ENCODE measurements around the gene HAGH.
"Not testable (repeated sequence)": the region's sequence is repeated elsewhere in the genome, so short reads cannot be mapped to it uniquely, and the experiment has no call there.

HAGH gene

DNA sequence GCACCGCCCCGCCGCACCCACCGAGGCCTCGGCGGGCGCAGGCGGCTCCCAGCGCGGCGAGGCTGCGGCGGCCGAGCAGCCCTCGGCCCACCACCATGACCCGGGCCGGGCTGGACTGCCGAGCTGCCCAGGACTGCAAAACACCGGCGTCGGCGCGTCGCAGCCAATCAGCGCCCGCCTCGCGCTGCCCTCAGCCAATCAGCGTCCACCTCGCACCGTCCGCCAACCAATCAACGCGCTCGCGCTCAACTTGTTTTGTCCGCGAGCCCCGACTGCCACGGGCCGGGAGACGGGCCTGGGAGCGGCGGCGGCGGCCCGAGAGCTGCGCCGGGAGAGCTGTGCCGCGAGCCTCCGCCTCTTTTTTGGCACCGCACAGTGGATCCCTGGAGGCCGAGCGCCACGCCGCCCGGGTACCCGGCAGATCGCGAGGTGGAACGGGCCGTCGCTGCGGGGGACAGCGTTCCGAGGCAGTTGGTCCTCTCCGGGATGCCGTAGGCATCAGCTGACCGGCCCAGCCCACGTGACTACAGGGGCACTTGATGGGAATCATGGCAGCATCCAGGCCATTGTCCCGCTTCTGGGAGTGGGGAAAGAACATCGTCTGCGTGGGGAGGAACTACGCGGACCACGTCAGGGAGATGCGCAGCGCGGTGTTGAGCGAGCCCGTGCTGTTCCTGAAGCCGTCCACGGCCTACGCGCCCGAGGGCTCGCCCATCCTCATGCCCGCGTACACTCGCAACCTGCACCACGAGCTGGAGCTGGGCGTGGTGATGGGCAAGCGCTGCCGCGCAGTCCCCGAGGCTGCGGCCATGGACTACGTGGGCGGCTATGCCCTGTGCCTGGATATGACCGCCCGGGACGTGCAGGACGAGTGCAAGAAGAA lies at the start of gene HAGH, which contains the start of gene FAHD1:
Gene HAGH, minus strand, starts transcription at position 135 of the 883 bp plus-strand sequence. Its CDS starts 38 bp downstream, at position 97.
Gene FAHD1, plus strand, starts transcription at position 516 of the 883 bp plus-strand sequence. Its CDS starts 33 bp downstream, at position 549.
- peak; percentile 91 for DNase-seq

DNA sequence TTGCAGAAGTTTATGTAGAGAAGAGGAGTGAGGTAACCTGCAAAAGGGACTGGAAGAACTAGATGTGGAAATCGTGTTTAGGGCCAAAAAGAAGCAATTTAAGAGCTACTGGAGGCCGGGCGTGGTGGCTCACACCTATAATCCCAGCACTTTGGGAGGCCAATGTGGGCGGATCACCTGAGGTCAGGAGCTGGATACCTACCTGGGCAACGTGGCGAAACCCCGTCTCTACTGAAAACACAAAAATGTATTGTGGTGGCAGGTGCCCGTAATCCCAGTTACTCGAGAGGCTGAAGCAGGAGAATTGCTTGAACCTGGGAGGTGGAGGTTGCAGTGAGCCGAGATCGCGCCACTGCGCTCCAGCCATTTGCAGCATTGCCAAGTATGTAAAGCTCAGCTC lies 49.4 kb upstream of the HAGH start:
- DNase-seq = not testable (repeated sequence)

DNA sequence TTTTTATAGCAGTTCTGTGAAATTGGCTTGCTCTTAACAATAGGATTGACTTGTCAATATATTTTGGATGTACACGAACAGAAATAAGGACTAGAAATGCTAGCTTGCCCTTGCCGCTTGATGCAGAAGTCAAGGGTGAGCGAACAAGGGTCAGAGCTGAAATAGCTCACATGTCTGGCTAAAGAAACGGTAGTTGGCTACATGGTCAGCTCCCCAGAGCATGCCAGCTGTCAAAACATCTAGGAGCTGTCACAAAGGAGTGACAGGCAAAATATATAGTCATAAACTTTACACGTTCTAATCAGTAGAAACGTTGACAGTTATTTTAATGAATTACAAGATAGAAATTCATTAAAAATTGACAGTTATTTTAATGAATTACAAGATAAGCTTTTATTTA lies 48.2 kb upstream of the HAGH start:
- DNase-seq = no peak

DNA sequence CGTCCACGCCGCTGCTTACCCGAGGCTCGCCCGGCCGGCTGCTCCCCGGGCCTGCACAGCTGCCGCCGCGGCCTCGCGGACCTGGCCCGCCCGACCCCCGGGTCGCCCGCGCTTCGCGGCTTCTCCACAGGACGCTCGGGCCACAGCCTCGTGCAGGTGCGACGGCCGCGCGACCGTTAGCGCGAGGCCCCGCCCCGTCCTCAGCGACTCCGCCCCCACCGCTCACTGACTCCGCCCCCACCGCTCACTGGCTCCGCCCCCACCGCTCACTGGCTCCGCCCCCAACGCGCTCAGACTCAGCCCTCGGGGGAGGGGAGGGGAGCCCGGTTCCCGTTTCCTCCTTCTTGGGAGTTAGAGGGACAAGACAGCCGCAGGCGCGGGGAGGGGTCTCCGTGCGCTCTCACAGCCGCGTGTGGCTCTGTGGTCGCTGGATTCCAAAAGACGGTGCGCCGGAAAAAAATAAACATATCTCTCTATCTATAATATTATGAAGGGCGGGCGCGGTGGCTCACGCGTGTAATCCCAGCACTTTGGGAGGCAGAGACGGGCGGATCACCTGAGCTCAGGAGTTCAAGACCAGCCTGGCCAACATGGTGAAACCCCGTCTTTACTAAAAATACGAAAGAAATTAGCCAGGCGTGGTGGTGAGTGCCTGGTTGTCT lies 45.5 kb upstream of the HAGH start, which contains the start of gene MEIOB:
Gene MEIOB, minus strand, starts transcription at position 191 of the 662 bp plus-strand sequence. CDS start 3,989 bp downstream, outside the sequence.
- peak; percentile 23 for DNase-seq

DNA sequence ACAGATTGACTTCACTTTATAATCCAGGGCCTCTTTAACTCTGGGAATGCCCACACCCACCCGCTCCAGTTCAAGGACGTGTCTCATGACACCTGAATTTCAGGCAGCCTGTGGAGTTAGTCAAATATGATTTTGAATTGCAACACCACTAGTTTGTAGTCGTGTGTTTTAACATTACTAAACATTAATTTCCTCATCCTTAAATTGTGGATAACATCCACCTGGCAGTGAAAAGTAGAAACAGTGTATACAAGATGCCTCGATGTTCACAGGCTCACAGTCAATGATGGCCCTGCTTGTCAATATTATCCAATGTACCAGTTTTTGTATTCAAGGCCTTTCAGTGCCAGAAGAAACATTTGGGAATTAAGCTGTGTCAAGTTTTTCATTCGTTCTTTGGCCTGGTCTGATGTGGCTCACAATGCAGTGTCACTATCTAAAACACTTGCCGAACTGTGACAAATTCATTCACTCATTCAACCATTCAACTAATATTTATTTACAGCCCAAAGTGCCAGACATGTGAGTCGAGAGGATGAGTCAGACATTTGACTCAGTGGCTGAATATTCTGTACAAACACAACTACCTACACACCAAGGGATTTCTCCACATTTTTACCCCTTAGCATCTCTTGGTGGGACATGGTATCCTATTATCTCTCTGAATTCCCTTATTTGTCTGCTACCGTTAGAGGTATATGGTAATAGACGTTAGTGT lies 43.9 kb upstream of the HAGH start:
- no peak for DNase-seq

DNA sequence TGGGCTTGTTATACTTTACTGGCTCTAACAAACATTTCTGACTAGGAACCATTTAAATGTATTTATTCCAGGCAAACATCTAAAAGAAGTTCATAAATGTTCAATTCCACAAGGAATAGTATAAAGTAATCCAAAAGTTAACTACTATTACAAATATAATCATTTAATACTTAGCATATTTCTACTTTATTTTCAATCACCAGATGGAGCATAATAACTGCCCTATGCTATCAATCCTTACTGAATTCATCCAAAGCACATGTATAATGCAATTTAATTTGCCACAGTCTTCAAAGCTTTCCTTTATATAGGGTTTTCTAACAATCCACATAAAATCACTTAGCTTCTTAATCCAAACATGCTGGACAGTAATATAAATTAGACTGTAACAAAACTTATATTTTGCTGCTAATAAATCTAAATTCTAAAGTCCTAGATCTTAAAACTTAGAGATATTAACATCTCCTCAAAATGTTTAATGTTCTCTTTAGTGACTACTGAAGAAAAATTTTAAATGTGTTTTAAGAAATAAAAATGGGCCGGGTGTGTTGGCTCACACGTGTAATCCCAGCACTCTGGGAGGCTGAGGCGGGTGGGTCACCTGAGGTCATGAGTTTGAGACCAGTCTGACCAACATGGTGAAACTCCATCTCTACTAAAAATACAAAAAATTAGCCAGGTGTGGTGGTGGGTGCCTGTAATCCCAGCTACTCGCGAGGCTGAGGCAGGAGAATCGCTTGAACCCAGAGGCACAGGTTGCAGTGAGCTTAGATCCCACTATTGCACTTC lies 39.5 kb upstream of the HAGH start:
- no peak for DNase-seq

DNA sequence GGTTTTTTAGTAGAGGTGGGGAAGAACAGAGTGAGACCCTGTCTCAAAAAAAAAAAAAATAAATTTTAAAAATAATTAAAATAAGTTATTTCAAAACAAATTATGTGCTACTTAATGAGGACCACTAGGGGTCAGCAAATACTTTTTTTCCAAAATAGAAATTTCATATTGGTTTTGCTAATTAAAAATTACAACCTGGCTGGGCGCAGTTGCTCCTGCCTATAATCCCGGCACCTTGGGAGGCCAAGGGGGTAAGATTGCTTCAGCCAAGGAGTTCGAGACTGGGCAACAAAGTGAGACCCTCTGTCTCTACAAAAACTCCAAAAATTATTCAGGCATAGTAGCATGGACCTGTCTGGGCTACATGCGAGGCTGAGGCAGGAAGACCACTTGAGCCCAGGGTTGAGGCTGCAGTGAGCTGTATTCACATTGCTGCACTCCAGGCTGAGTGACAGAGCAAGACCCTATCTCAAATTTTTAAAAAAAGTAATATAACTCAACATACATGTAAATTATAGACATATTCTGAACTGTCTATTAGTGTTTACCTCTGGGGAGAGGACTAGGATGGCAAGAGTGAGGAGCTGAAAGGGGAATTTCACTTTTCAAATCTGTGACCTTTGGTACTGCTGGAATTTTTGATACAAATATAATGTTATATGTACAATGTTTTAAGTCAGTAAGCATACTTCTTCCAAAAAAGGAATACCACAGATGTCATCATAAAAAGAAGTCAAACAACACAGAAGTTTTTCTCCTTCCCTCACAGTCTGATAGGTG lies 37.2 kb upstream of the HAGH start:
- DNase-seq = peak; percentile 12

DNA sequence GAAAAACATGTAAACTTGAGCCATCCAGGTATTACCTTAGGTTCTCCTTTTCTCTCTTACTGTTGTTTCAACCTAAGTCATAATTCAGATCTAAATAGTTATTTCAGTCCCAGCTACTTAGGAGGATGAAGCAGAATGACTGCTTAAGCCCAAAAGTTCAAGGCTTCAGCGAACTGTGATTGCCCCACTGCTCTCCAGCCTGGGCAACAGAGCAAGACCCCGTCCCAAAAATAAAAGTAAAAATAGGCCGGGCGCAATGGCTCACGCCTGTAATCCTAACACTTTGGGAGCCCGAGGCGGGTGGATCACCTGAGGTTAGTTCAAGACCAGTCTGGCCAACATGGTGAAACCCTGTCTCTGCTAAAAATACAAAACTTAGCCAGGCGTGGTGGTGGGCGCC lies 35.8 kb upstream of the HAGH start:
- DNase-seq = no peak

DNA sequence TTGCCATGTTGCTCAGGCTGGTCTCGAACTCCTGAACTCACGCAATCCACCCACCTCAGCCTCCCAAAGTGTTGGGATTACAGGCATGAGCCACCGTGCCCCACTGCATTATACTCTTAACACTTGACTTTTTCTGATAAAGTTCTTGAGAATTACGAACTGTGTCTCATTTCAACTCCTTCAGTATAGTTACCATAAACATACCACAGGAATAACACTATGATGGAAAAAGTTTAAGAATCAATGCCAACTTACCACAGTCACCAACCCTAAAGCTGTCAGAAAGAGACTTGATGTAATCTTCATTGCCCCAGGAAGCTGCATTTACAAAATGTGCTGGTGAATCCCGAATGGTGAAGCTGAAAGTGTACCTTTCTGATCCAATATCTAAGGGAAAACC lies 35.1 kb upstream of the HAGH start:
- no peak for DNase-seq

DNA sequence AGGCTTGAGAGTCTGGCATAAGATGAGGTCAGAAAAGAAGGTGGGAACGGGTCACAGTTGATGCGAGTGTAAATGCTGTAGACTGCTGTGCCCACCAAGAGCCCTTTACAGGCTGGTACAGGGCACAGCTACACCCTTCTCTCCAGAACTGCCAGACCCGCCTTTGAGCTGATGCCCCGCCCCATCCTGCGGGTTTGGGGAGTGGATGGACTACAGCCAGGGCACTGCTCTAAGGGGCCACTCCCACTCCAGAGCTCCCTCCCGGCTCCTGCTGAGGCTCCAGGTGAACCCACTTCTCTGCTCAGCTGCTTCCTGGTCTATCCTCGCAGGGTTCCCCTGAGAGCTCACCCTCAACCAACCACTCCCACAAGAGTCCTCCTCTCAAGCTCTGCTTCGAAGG lies 33.0 kb upstream of the HAGH start:
- no peak for DNase-seq

DNA sequence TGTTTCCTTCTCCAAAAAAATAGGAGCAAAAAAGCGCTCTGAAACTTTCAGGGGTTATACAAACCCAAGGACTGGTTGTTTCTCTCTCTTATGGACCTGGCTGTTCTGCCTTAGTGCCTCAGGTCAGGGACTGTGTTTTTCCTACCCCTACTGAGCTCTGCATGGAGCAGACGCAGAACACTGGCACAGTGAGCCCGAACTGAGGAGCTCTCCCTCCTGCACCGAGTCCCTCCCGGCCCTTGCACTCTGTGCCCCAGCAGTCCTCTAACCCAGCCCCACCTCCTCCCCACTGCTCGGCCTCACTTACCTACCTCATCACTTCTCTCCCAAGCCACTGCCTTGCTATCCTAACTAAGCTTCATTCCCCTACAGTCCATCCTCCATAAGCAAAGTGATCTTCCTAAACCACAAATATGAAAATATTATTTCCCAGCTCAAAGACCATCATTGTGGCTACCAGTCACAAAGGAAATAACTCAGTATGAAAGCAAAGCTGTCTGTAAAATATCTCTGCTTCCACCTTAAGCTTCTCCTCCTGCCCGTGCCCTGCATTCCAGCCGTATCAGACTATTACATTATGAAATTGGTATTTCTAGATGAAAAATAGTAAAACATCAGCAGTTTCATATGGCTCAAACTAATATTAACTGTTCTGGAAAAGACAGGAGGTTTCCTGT lies 31.7 kb upstream of the HAGH start:
- no peak for DNase-seq

DNA sequence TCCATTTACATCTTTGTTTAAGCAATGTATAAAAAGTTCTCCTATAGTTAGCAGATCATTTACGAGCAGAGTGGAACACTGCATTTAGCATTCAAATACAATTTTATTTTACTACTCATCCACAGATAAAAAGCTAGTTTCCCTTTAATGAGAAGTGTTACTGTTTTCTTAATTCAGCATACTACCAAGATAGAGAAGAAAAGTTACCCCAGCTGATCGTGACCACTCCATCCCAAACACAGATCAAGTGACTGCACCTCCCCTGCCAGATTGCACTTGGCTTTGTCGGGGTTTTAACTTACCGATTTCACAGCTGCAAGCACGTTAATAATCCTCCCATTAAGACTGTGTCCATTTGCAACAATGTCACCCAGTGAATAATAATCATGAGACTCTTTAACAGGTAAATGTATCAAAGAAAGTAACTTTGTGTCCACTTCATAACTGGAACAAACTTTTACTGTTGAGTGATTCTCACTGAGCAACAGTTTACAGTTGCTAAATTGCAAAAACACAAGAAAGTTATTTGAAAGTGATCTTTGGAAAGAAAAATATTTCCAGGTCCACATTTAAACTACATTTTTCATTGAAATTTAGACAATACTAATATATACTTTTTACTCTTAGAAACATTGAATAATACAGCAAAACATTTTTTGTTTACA lies 30.9 kb upstream of the HAGH start:
- DNase-seq = no peak

DNA sequence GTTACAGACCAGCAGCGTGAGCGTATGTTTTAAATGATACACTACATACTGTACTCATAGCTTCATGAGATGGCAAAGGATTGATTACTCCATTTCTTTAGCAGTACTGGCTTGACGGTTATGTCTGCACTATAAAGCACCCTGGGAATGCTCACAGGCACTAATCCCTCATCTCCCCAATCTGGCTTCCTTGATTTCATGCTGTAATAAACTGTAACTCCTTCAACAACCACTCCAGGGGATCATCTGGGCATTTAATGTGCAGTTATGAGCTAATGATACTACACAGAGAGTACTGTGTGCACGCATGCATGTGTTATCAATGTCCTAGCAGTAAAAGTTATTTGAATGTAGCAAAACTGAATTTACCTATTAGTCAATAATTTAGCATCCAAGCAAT lies 25.2 kb upstream of the HAGH start:
- no peak for DNase-seq

DNA sequence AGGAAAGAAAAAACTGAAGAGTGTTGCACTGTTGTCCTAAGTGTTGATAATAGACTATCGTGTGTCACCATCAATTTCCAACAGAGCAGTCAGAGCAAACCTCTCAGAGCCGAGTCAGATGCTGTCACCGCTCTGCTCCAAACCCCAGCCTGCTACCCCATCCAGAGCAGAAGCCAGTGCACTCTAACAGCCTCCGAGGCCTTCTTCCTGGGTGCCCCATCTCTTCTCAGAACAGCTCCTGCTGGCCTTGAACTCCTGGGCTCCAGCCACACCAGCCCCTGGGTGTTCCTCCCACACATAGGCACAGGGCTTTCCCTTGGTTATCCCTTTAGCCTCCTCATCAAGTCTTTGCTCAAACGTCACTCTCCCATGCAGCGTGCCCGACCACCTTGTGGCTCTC lies 24.4 kb upstream of the HAGH start:
- DNase-seq = no peak

DNA sequence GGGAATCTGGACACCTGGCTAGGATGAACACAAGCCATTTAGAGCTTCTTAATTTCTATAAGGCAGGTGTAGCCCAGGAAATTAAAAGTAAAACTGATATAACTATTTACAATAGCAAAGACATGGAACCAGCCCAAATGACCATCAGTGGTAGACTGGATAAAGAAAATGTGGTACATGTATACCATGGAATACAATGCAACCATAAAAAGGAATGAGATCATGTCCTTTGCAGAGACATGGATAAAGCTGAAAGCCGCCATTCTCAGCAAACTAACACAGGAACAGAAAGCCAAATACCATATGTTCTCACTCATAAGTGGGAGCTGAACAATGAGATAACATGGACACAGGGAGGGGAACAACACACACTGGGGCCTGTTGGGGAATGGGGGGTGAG lies 19.8 kb upstream of the HAGH start:
- no peak for DNase-seq

DNA sequence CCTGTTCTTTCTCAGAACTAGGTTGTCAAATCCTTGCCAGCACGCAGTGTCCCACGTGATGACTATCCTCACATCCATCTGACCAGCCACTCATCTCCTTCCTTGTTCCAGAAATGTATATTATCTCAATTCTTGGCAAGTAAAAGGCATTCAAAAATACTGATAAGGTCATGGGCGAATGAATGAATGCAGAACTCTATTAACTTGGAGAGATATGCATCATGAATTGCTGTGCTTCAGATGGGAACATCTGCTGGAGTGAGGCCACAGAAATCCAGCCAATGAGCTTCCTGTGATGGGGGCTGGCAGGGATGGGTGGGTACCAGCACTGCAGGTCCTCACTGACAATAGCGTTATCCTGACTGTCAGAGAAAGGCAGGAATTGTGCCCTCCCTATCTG lies 19.4 kb upstream of the HAGH start:
- DNase-seq = no peak

DNA sequence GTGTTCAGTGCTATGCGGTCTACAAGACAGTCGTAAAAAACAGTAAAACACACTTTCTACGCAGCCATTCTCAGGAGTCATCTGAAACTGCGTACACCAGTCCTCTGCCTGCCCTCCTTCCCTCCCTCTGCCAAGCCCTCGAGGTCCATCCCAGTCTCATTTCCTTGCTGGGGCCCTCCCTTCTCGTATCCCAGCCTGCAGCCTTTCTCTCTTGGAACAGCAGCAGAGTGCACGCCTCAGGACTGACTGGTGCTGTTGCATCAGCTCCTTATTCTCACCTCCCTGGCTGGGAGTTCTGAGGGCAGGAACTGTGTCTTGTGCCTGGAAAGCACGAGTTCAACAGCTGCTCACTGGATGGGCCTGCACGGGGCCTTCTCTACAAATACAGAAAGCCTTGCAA lies 12.9 kb upstream of the HAGH start:
- no peak for DNase-seq

DNA sequence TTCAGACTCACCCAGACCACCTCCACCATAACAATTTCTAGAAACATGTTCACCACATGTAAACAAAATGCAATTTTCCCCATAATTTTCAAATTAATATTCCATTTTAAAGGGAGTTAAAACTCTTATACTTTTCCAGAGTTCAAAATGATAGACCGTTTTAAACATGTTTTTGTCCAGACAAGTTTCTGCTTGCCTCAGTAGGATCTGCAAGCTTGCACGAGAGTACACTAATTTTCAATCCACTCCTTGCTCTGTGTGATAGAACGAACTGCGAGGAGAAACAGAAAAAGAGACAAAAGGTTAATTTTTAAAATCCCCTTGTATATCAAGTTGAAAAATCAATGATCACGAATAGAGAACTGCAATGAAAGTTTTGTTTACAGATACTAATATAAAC lies 7.5 kb upstream of the HAGH start:
- DNase-seq = no peak

DNA sequence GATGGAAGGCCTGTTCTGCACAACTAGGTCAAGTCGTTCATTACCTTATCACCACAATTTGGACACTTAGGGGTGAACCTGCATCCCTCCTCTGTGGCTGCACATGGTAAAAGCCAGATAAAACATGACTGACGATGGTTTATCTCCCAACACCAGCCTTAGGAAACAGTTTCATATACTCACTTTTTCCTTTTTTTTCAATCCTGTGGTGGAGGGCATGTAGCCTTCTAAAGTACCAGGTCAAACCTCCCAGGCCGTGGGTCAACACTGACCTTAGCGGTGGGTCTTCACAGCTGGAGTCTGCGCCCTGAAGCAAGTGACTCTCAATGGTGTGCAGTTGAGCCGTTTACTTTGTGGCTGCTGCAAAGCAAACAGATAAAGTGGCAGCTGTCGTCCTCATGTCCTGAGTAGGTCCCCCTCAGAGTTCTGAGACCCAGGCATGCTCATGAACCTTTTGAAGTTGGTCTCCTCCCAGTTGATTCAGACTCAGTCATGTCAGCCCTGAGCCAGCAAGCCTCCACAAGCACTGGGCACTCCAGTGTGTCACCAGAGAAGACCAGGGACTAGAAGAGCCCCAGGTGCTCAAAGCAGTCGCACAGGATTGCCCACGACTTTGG lies 6.3 kb upstream of the HAGH start:
- DNase-seq = no peak
